Activated CD4-positive, alpha-beta memory T cell treated with anti-CD3 and anti-CD28 coated beads for 36 hours (primary cell): Measurements from ENCODE around the gene FAM50B. TPM values are rescaled to one million over a fixed set of nuclear protein-coding genes. Genes with fewer than 3 reads are reported as not detected.

Experiments used
- CTCF ChIA-PET: fragments of 350-600 bp; sonication (Branson Sonifier 250); formaldehyde crosslinking; loops from one replicate; lab custom pipeline; 2021; ENCODE audit warnings: antibody characterized with exemption, inconsistent platforms; lab: Charles Lee
- POLR2A ChIA-PET: fragments of 350-600 bp; sonication (Branson Sonifier 250); formaldehyde crosslinking; loops from one replicate; lab custom pipeline; 2021; ENCODE audit warnings: antibody characterized with exemption; lab: Charles Lee
- DNase-seq: peaks from one replicate; pipeline ENCODE4 v3.0.0-alpha.2; 2020
- H3K27ac Mint-ChIP-seq: one replicate; pipeline ENCODE4 v1.8.0; 2021; ENCODE audit warnings: mixed read lengths
- H3K27me3 Mint-ChIP-seq: one replicate; pipeline ENCODE4 v1.8.0; 2021; ENCODE audit warnings: mixed read lengths
- H3K36me3 Mint-ChIP-seq: one replicate; pipeline ENCODE4 v1.8.0; 2021; ENCODE audit warnings: mixed read lengths
- H3K4me1 Mint-ChIP-seq: one replicate; pipeline ENCODE4 v1.8.0; 2021; ENCODE audit warnings: low read depth, mixed read lengths
- H3K4me3 Mint-ChIP-seq: one replicate; pipeline ENCODE4 v1.8.0; 2021; ENCODE audit warnings: mild to moderate bottlenecking, mixed read lengths
- H3K9me3 Mint-ChIP-seq: one replicate; pipeline ENCODE4 v1.8.0; 2021; ENCODE audit warnings: mixed read lengths
- intact Hi-C: fragments of 100-400 bp; cut with micrococcal nuclease; formaldehyde crosslinking; loops from one replicate; pipeline ENCODE4 v1.15.1; 2023
- total RNA-seq, 2 experiments: library from RNA; stranded (reverse); gene quantifications; one replicate each; pipeline ENCODE4 v1.2.3, GENCODE V29; 2021

FAM50B gene
- total RNA-seq, 2 experiments from 2014 or later, result 16.9 to 18.8 TPM

- peak overlapping the region; percentile 82 for H3K27ac Mint-ChIP-seq
- no peaks in the 10 kb centered on the region for H3K36me3 Mint-ChIP-seq
- CTCF ChIA-PET, result interaction anchor here (0.8 to 1.7 kb wide), 3 partner anchors 20 to 23 kb away, joined by 3 to 6 read pairs (median 4); no protein-coding TSS in a partner anchor
- H3K27me3 Mint-ChIP-seq, result peaks cover 5% of the 10 kb centered on the region
- peak; percentile 63 for DNase-seq
- intact Hi-C loops, result loop anchor here (2.0 to 5.0 kb wide), 4 partner anchors 123 to 1067 kb away; partner anchors contain the start of gene ECI2
- H3K4me3 Mint-ChIP-seq, result no peak overlapping the region
- H3K4me1 Mint-ChIP-seq, result peaks cover 45% of the 10 kb centered on the region
- H3K9me3 Mint-ChIP-seq, result peaks cover 4% of the 10 kb centered on the region
- POLR2A ChIA-PET, result interaction anchor here (1.5 to 3.6 kb wide), 3 partner anchors 19 to 22 kb away, joined by 5 to 64 read pairs (median 15); partner anchors contain the start of gene FAM50B
Measured at GRCh38 chr6:3869632-3870527, 20.7 kb downstream of the FAM50B start.

DNA sequence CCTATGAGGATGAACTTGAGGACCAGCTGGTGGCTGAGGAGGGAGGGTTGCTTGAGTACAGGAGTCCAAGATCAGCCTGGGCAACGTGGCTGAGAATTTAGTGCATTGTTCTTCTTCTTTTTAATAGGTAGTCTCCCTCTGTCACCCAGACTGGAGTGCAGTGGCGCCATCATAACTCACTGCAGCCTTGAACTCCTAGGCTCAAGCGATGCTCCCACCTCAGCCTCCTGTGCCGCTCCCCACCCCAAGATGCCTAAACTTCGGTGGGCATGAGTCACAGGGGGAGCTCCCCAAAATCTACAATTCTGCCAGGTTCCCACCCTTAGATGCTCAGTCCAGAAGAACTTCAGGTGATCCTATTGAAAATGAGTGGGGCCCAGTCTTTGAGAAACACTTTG, 21.4 kb downstream of the FAM50B start:
- Mint-ChIP-seq H3K4me3 (no peak overlapping the region), H3K27me3 (peaks cover 4% of the 10 kb centered on the region), H3K4me1 (peaks cover 45% of the 10 kb centered on the region), H3K9me3 (peaks cover 2% of the 10 kb centered on the region), H3K27ac (peak overlapping the region; percentile 82), H3K36me3 (no peaks in the 10 kb centered on the region)
- CTCF ChIA-PET, result interaction anchor here (0.7 to 1.7 kb wide), 4 partner anchors 19 to 24 kb away, joined by 3 to 6 read pairs (median 4); no protein-coding TSS in a partner anchor
- intact Hi-C loops, result loop anchor here (2.0 kb wide), 1 partner anchor 146 kb away; no protein-coding TSS in a partner anchor
- POLR2A ChIA-PET, result interaction anchor here (1.5 to 3.1 kb wide), 2 partner anchors 20 to 23 kb away, joined by 5 to 15 read pairs; partner anchors contain the start of gene FAM50B
- no peak for DNase-seq

GRCh38 chr6:3871515-3871914, 22.3 kb downstream of the FAM50B start:
- H3K4me3 Mint-ChIP-seq, result no peak overlapping the region

GRCh38 chr6:3871939-3872338, 22.8 kb downstream of the FAM50B start:
- intact Hi-C loops, result loop anchor here (2.0 kb wide), 1 partner anchor 145 kb away; no protein-coding TSS in a partner anchor
- CTCF ChIA-PET, result interaction anchor here (1.3 kb wide), 1 partner anchor 16 kb away, joined by 5 read pairs; no protein-coding TSS in a partner anchor
- peaks cover 39% of the 10 kb centered on the region for H3K4me1 Mint-ChIP-seq
- H3K27ac Mint-ChIP-seq, result no peak overlapping the region
- H3K4me3 Mint-ChIP-seq, result no peak overlapping the region
- DNase-seq, result no peak
- H3K36me3 Mint-ChIP-seq, result no peaks in the 10 kb centered on the region
- POLR2A ChIA-PET, result interaction anchor here (3.1 kb wide), 1 partner anchor 24 kb away, joined by 15 read pairs; the partner anchor contains the start of gene FAM50B
- peaks cover 2% of the 10 kb centered on the region for H3K27me3 Mint-ChIP-seq
- no peaks in the 10 kb centered on the region for H3K9me3 Mint-ChIP-seq

More at GRCh38 chr6:3871515-3871914, 22.3 kb downstream of the FAM50B start:
- H3K27ac Mint-ChIP-seq, result no peak overlapping the region
- H3K4me1 Mint-ChIP-seq, result peaks cover 43% of the 10 kb centered on the region
- intact Hi-C loops, result loop anchor here (2.0 kb wide), 1 partner anchor 145 kb away; no protein-coding TSS in a partner anchor
- ChIA-PET CTCF (interaction anchor here (1.3 to 1.7 kb wide), 2 partner anchors 16 to 21 kb away, joined by 5 to 6 read pairs; no protein-coding TSS in a partner anchor), POLR2A (interaction anchor here (1.5 to 3.1 kb wide), 2 partner anchors 21 to 24 kb away, joined by 5 to 15 read pairs; partner anchors contain the start of gene FAM50B)
- no peaks in the 10 kb centered on the region for H3K9me3 Mint-ChIP-seq
- peaks cover 2% of the 10 kb centered on the region for H3K27me3 Mint-ChIP-seq
- no peaks in the 10 kb centered on the region for H3K36me3 Mint-ChIP-seq
- no peak for DNase-seq

GRCh38 chr6:3872370-3872854, 23.2 kb downstream of the FAM50B start:
- H3K9me3 Mint-ChIP-seq, result no peaks in the 10 kb centered on the region
- H3K4me1 Mint-ChIP-seq, result peaks cover 34% of the 10 kb centered on the region
- peaks cover 2% of the 10 kb centered on the region for H3K27me3 Mint-ChIP-seq
- H3K36me3 Mint-ChIP-seq, result no peaks in the 10 kb centered on the region
- intact Hi-C loops, result no loop called here
- ChIA-PET CTCF (interaction anchor here (1.3 kb wide), 1 partner anchor 15 kb away, joined by 5 read pairs; no protein-coding TSS in a partner anchor), POLR2A (interaction anchor here (3.1 kb wide), 1 partner anchor 25 kb away, joined by 15 read pairs; the partner anchor contains the start of gene FAM50B)
- DNase-seq, result no peak
- H3K4me3 Mint-ChIP-seq, result no peak overlapping the region
- no peak overlapping the region for H3K27ac Mint-ChIP-seq

DNA sequence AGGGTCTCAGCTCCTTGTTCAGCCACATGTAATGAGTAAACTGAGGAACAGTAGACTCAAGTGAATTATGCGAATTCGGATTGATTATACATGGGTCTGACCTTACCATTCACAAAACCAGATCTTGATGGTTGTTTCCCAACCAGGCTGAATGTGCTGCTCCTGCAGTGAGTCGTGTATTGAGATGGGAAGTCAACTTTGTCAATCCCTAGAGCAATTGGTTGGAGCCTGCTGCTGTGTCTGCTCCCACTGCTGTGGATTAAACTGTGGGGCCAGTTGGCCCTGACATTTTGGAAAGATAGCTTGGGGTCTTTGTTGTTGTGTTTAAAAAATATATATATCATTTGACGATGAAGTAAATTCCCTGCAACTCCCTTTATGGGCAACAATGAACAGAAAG, 23.9 kb downstream of the FAM50B start:
- Mint-ChIP-seq H3K27me3 (peaks cover 2% of the 10 kb centered on the region), H3K27ac (no peak overlapping the region), H3K4me1 (peaks cover 28% of the 10 kb centered on the region), H3K36me3 (no peaks in the 10 kb centered on the region), H3K4me3 (no peak overlapping the region), H3K9me3 (no peaks in the 10 kb centered on the region)
- intact Hi-C loops, result no loop called here
- POLR2A ChIA-PET, result interaction anchor here (3.1 kb wide), 1 partner anchor 25 kb away, joined by 15 read pairs; the partner anchor contains the start of gene FAM50B
- CTCF ChIA-PET, result interaction anchor here (1.3 to 1.9 kb wide), 3 partner anchors 14 to 60 kb away, joined by 5 to 11 read pairs (median 8); partner anchors contain the start of gene FAM50B
- no peak for DNase-seq

GRCh38 chr6:3874069-3874468, 24.9 kb downstream of the FAM50B start:
- DNase-seq, result no peak
- intact Hi-C loops, result no loop called here
- ChIA-PET CTCF (interaction anchor here (0.6 to 1.9 kb wide), 3 partner anchors 24 to 104 kb away, joined by 3 to 11 read pairs (median 8); partner anchors contain the start of gene FAM50B), POLR2A (interaction anchor here (0.5 kb wide), 1 partner anchor 18 kb away, joined by 4 read pairs; no protein-coding TSS in a partner anchor)
- H3K27me3 Mint-ChIP-seq, result peaks cover 2% of the 10 kb centered on the region
- no peak overlapping the region for H3K4me3 Mint-ChIP-seq
- H3K36me3 Mint-ChIP-seq, result no peaks in the 10 kb centered on the region
- H3K27ac Mint-ChIP-seq, result no peak overlapping the region
- H3K9me3 Mint-ChIP-seq, result no peaks in the 10 kb centered on the region
- H3K4me1 Mint-ChIP-seq, result peaks cover 21% of the 10 kb centered on the region

DNA sequence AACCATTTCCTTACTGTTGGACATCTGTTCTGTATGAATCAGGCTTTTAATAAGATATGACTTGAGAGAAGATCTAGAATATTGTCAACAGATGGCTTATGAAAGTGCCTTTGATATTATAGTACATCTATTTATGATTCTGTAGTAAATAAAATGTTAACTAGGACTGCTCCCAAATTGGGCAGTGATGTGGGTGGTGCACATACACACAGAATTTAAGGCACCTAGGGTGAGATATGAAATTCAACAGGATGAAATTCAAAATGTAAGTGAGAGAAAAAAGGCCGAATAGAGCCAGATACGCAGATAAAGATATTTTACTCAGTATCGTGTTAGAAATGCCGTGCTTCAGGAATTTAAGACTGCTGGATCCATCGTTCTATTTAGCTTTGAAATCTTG, 26.3 kb downstream of the FAM50B start:
- Mint-ChIP-seq H3K36me3 (no peaks in the 10 kb centered on the region), H3K27me3 (peaks cover 3% of the 10 kb centered on the region), H3K4me1 (peaks cover 6% of the 10 kb centered on the region), H3K4me3 (no peak overlapping the region), H3K9me3 (no peaks in the 10 kb centered on the region), H3K27ac (no peak overlapping the region)
- intact Hi-C loops, result no loop called here
- DNase-seq, result no peak
- ChIA-PET CTCF (interaction anchor here (0.5 to 2.2 kb wide), 2 partner anchors 12 to 414 kb away, joined by 4 to 7 read pairs; no protein-coding TSS in a partner anchor), POLR2A (no interaction called here)

DNA sequence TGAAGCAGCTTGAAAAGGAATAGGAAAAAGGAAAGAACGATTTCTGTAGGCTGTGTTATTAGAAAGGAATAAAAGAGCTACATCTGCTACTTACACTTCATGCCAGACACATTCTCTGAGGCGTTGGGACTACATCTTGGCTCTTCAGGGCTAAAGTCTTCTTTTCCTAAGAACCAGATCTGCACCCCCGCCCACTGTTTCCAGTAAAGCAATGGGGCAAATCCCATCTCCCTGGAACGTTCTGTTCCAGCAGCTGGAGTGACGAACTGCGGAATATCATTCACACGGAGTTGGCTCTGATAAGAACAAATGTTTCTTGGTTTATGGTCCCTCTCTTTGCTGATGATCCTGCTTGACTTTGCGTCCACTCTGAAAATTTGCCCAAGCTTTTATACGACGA, 26.9 kb downstream of the FAM50B start:
- peaks cover 7% of the 10 kb centered on the region for H3K27me3 Mint-ChIP-seq
- no peaks in the 10 kb centered on the region for H3K36me3 Mint-ChIP-seq
- no peaks in the 10 kb centered on the region for H3K9me3 Mint-ChIP-seq
- DNase-seq, result no peak
- no peak overlapping the region for H3K27ac Mint-ChIP-seq
- intact Hi-C loops, result no loop called here
- H3K4me1 Mint-ChIP-seq, result peaks cover 3% of the 10 kb centered on the region
- H3K4me3 Mint-ChIP-seq, result no peak overlapping the region
- ChIA-PET CTCF (interaction anchor here (1.4 to 2.2 kb wide), 2 partner anchors 11 to 27 kb away, joined by 5 to 7 read pairs; partner anchors contain the start of gene FAM50B), POLR2A (no interaction called here)

- H3K4me1 Mint-ChIP-seq, result peaks cover 3% of the 10 kb centered on the region
- H3K36me3 Mint-ChIP-seq, result no peaks in the 10 kb centered on the region
- DNase-seq, result no peak
- intact Hi-C loops, result no loop called here
- peaks cover 7% of the 10 kb centered on the region for H3K27me3 Mint-ChIP-seq
- H3K9me3 Mint-ChIP-seq, result no peaks in the 10 kb centered on the region
- no peak overlapping the region for H3K27ac Mint-ChIP-seq
- POLR2A ChIA-PET, result no interaction called here
- no peak overlapping the region for H3K4me3 Mint-ChIP-seq
- CTCF ChIA-PET, result interaction anchor here (1.4 to 2.2 kb wide), 2 partner anchors 11 to 28 kb away, joined by 5 to 7 read pairs; partner anchors contain the start of gene FAM50B
Measured at GRCh38 chr6:3876866-3877265, 27.7 kb downstream of the FAM50B start.

GRCh38 chr6:3878048-3878666, 29.0 kb downstream of the FAM50B start:
- Mint-ChIP-seq H3K27me3 (peaks cover 7% of the 10 kb centered on the region), H3K4me1 (peaks cover 3% of the 10 kb centered on the region), H3K27ac (no peak overlapping the region), H3K9me3 (no peaks in the 10 kb centered on the region), H3K4me3 (no peak overlapping the region), H3K36me3 (no peaks in the 10 kb centered on the region)
- POLR2A ChIA-PET, result no interaction called here
- CTCF ChIA-PET, result no interaction called here
- no peak for DNase-seq
- intact Hi-C loops, result no loop called here
